GM21723 (cell line): ENCODE measurements around the gene DHRS3.

Source experiments
- ATAC-seq: cut with Tn5 transposase; IDR thresholded peaks from one replicate; pipeline ENCODE4 v1.9.1; 2021; ENCODE audit warnings: mild to moderate bottlenecking, moderate library complexity; ENCODE audit not compliant: unreplicated experiment

Gene DHRS3

DNA sequence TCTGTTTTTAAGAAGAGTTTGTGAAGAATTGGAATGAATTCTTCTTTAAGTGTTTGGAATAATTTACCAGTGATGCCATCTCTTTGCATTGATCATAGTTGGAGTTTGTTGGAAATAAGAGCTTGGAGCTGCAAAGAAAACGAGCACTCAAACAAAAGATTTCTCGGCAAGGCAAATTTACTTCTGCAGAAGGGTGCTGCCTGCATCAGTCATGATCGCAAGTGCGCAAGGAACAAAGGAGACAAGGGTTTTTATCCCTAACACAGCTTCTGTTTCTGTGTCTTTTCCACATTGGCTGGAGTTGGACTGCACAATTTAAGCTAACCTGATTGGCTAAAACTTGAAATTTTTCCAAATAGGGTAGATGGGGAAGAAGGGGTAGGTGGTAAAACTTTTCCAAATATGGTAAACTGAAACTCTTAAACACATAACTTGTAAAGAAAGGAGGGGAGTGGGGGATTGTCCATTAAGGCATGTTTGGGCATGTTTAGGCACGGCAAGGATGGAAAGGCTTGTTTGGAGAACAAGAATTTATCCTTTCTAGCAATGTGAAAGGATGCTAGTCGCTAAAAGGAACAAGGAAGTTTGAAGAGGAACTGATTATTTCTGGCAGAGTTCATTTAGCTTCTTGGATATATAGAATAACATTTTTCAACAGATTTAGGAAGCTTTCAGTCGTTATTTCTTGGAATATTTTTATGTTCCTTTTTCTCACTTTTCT lies 22.4 kb upstream of the DHRS3 start:
- ATAC-seq, result no peak

DNA sequence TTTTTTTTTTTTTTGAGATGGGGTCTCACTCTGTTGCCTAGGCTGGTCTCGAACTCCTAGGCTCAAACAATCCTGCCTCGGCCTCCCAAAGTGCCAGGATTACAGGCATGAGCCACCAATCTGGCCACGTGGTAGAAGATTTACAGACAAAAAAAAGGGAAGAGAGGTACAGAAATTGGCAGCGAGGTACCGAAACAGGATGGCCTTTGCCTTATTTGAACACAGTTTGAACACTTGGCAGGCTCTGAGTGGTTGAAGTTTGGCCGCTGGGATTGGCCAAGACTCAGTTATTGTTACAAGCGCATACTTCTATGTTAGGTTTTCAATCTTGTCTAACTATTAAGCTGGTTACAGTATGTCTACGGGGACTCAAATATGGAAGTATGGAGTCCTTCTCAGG lies 19.7 kb upstream of the DHRS3 start:
- no peak for ATAC-seq

GRCh38 chr1:12636098-12636950 lies 18.3 kb upstream of the DHRS3 start:
- ATAC-seq, result no peak

DNA sequence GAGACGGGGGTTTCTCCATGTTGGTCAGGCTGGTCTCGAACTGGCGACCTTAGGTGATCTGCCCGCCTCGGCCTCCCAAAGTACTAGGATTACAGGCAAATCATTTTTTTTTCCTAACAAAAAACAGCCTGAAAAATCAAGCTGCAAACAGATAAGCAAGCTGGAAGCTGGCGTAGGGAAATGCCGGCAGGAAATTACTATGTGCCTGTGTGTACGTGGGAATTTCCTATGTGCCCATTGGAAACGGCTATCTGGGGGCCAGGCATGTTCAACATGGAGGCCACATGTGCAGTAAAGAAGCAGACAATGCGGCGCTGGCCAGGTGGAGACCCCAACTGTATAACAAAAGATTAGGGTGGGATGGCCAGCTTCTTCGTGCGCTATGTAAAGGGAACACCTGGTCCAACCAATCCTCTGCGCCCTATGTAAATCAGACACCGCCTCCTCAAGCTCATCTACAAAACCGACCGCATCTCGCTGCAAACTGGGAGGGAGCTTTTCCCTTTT lies 16.7 kb upstream of the DHRS3 start:
- ATAC-seq, result no peak

DNA sequence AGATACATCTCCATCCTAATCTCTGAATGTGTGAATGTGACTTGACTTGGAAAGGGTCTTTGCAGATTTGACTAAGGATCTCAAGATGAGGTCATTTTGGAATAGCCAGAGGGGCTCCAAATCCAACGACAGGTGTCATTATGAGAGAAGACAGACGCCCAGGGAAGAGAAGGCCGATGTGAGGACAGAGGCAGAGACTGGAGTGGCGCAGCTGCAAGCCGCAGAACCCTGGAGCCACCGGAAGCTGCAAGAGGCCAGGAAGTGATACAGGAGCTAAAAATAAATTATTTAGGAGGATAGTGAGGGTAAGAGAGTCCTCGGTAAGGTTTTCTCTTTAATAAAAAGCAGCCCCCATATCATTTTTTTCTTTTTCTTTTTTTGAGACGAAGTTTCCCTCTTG lies 16.1 kb upstream of the DHRS3 start:
- no peak for ATAC-seq

DNA sequence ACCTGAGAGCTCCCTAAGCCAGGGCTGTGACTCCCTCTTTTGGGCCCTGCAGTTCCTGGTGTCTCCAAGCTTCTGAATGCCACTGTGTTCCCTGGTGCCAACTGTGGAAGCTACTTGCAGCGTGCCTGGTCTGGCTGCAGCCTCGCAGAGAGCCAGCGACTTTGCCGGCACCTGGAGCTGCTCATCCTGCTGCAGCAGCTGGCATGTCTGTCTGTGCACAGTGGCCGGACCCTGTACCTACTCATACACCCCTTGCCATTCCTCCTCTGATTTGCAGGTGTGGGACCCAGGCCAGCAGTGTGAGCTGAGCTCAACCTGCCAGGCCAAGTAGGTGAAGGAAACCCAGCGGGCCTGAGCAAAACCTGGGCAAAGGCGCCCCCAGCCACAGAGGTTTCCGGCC lies 13.6 kb upstream of the DHRS3 start:
- ATAC-seq, result no peak

GRCh38 chr1:12630946-12631530 lies 13.0 kb upstream of the DHRS3 start:
- ATAC-seq, result no peak

- ATAC-seq, result no peak
Measured at GRCh38 chr1:12629985-12630760, 12.2 kb upstream of the DHRS3 start.

- ATAC-seq, result no peak
Measured at GRCh38 chr1:12629511-12629956, 11.5 kb upstream of the DHRS3 start.

GRCh38 chr1:12627296-12627695 lies 9.3 kb upstream of the DHRS3 start:
- ATAC-seq, result no peak

DNA sequence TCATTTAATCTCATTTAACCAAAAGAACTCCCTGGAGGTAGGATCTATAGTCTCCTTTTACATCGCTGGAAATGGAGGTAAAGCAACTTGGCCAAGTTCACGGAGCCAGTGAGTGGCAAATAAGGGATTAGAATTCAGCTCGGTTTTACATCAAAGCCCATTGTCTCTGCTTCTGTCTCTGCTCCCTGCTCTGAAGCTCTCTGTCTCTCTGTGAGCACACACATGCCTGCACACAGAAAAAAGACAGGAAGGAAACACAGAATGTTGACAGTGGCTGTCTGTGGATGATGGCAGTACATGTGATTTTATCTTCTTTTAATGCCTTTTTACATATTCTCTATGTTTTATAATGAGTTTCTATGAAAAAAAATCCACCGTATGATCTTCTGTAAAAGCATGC lies 8.9 kb upstream of the DHRS3 start:
- ATAC-seq, result no peak

DNA sequence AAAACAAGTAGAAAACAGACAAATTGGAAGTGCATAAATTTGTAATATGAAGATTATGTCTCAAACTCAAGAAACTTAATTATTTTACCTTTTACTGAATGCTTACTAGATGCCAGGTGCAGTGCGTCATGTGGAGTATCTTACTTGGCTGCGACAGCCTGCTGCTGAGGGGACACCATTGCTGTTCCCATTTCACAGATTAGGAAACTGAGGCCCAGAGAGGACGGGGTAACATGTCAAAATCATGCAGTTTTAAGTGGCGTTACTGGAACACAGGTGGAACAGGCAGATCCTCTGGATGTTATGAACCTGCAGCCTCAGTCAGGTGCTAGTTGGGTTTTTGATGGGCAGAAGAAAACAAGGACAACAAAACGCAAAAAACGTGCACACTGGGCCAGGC lies 7.3 kb upstream of the DHRS3 start:
- ATAC-seq, result no peak

- no peak for ATAC-seq
Measured at GRCh38 chr1:12622506-12622905, 4.5 kb upstream of the DHRS3 start.

GRCh38 chr1:12621346-12622335 lies 3.6 kb upstream of the DHRS3 start:
- ATAC-seq, result no peak

- ATAC-seq, result no peak
Measured at GRCh38 chr1:12620931-12621330, 2.9 kb upstream of the DHRS3 start.

GRCh38 chr1:12620488-12620865 lies 2.5 kb upstream of the DHRS3 start:
- no peak for ATAC-seq

- peak; percentile 60 for ATAC-seq
Measured at GRCh38 chr1:12619792-12620487, 1.9 kb upstream of the DHRS3 start.

DNA sequence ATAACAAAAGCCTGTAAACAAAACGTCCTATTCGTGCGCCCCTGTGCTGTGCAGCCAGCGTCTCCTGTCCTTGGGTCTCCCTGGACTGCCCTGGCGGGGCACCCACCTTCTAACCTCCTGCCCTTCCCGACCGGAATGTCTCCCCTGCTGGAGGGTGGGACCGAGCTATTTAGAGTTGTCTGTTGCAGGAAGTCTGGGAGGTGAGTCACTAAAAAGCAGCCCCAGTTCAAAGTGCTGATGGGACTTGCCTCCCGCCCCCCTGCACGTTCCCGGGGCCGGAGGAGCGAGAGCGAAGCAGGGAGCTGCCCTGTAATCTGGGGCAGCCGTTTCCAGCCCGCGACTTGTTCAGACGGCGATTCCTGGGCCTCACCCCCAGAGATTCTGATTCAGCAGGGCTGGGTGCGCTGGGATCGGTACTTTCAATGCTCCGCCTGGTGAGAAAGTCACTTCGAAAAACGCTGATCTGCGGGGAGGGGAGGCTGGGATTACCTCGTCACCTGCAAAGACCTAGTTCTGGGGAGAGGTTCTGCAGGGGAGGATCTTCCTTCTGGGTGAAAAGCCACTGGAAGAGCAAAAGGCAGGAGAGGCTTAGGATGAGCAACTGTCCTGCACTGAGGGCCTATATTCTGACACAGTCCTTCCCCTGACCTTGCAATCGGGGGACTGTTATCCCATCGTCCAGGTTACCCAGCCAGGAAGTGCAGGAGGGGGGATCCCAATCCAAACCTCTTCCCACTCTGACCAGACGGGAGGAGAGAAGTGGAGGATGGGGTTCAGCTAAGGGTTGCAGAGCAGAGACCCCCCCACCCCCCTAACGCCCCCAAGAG lies 1.2 kb upstream of the DHRS3 start:
- no peak for ATAC-seq

GRCh38 chr1:12618661-12618964 lies 603 bp upstream of the DHRS3 start:
- no peak for ATAC-seq
